HG02840 (cell line): ENCODE measurements around the gene HEATR5B.
"Not testable (repeated sequence)": the region's sequence is repeated elsewhere in the genome, so short reads cannot be mapped to it uniquely, and the experiment has no call there.

ENCODE experiments used
- ATAC-seq: cut with Tn5 transposase; IDR thresholded peaks from one replicate; pipeline ENCODE4 v1.9.1; 2021; ENCODE audit warnings: mild to moderate bottlenecking, moderate library complexity, moderate number of reproducible peaks; ENCODE audit not compliant: unreplicated experiment, low FRiP score

Gene HEATR5B

GRCh38 chr2:37070931-37071330 lies 13.2 kb downstream of the HEATR5B start:
- ATAC-seq, result no peak

DNA sequence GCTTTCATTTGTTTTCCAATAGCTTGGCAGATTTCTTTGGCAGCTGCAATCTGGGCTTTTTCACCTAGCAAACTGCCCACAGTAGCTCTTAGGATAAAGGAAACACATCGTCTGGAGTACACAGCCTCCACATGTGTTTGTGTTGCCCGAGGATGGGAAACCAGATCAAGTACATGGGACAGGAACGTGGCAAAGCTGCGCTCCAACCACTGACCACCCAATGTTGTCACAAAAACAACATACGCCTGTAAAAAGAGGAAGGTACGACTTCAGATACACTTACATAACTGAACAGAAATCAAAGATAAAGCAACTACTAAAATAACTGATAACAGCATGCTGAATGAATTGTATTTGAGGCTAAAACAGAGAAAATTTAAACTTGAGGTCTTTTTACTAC lies 15.5 kb downstream of the HEATR5B start:
- no peak for ATAC-seq

- ATAC-seq, result no peak
Measured at GRCh38 chr2:37061776-37062175, 22.4 kb downstream of the HEATR5B start.

GRCh38 chr2:37061013-37061711 lies 23.0 kb downstream of the HEATR5B start:
- ATAC-seq, result no peak

DNA sequence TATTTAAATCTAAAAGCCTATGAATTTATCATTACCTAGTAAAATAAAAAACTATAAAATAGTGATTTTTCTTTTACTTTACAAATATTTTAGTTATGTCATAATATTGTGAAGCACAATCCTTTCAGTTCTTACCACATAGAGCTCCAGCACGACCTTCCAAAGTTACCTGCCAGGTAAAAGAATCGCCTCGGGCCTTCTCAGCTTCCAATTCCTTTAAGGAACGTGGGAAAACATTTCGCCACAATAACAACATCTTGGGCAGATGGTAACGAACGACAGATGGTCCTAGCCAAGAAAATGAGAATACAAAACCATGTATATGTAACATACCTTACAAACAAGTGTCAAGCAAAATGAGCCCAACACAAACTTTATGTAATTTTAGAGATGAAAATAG lies 23.7 kb downstream of the HEATR5B start:
- ATAC-seq, result no peak

- no peak for ATAC-seq
Measured at GRCh38 chr2:37059841-37060240, 24.3 kb downstream of the HEATR5B start.

DNA sequence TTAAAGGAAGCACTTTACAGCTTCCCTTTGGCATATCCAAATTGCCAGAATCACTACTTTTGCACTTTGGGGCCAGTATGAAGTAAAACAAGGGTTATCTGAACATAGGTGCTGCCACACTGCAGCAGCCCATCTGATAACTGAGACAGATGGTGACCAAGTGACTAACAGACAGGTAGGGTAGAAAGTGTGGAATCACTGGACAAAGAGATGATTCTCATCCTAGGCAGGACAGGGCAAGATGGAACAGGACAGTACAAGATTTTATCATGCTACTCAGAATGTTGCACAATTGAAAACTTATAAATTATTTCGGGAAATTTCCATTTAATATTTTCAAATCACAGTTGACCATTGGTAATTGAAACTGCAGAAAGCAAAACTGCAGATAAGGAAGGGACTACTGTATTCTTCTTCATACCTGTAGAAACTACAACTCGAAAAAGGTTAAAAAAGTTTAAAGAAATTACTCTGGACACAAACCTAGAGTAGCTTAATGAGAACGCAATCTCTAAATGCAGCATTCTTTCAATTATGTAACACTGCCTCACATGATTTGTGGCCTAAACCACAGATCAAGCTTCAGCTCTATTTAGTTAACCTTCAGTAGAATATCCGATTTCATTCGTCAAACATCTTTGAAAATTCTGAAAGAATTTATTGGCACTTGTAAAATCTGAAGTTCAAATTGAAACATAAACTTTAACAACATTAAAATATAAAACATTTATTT lies 31.4 kb downstream of the HEATR5B start:
- ATAC-seq, result no peak

DNA sequence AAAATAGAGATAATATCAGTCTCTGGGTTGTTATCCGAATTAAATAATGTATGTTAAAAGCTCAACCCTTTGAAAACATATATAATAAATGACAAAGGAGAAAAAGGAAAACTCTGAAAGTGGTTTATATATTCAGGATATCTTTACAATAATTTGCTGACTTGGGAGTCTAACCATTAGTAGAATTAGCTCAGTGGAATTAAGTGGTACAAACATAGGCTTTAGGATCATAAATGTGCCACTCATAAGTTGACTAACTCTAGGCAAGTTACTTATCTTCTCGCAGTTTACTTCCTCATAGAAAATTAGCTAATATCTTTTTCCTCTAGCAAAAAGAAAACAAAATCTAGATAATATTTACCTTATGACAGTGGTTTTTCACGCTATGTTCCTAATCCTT lies 44.6 kb downstream of the HEATR5B start:
- no peak for ATAC-seq

GRCh38 chr2:37037771-37038170 lies 46.4 kb downstream of the HEATR5B start:
- ATAC-seq, result no peak

- ATAC-seq, result no peak
Measured at GRCh38 chr2:37029758-37030157, 54.4 kb downstream of the HEATR5B start.

- no peak for ATAC-seq
Measured at GRCh38 chr2:37026050-37026449, 58.1 kb downstream of the HEATR5B start.

DNA sequence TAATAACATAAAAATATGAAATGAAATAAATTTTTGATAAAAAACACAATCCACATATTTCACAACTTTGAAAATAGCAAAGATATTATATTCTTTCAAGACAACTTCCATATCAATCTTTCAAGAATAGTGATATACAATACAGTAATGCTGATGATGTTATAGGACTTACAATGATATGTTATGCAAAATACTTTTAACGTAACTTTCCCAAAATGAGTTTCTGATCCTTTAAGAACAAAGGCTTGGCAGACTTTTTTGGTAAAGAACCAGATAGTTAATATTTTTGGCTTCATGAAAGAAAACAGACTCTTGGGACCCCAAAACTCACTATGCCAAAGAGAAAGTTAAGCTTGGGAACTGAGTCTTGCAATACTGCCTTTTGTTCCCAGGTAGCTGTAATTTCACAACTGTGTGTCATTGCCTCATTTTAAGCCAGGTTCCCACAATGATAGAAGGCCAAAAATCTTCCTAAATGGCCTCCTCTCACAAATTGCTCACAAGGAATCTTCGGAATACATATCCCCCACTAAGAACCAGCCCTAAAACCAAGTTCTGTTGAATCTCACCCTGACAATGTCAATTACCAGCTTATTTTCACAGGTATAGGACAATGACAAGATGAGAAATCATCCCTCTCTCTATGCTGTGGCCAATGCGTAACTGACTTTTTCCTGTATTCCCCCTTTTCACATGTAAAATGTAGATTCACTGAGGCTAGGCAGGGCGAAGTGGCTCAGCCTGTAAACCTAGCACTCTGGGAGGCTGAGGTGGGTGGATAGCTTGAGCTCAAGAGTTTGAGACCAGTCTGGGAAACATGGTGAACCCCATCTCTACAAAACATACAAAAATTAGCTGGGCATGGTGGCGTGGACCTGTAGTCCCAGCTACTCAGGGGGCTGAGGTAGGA lies 63.0 kb downstream of the HEATR5B start:
- ATAC-seq, result no peak

DNA sequence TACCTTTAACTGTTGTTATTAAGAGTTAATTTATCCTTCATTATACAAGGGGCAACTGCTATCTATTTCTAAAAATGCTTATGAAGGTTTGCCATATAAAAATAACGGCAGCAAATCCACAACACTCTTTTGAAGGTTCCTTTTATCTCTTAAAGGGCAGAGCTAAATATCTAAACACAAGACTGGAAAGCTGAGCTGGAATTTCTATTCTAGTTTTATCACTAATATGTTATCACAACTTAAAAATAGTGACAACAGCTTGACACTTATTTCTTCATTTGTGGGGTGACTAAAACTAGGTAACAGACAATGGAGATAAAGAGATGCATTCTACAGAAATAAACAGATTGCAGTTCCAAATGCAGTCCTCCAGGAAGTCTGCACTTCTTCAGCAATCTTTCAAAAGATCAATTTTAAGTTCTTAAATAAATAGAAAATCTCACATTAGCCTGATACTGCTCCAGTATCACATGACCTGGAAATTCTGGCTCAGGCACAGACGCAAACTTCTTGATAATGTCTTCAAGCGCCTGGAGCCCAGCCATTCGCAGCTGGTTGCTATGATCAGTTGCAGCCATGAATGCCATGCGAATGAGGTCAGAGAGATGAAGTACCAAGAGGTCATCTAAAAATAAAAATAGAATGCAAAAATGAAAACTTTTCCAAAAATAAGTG lies 63.8 kb downstream of the HEATR5B start:
- no peak for ATAC-seq

DNA sequence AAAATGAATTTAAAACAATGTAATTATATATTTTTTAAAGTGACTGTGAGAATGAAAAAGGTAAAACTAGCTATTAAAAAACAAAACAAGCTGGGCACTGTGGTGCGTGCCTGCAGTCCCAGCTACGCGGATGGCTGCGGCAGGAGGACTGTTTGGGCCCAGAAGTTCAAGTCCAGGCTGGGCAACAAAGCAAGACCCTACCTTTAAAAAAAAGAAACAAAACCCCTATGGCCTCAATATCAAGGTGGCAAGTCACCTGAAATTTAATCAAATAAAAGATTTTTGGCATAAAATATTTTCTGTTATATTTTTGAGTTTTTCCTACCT lies 70.9 kb downstream of the HEATR5B start:
- peak; percentile 10 for ATAC-seq

DNA sequence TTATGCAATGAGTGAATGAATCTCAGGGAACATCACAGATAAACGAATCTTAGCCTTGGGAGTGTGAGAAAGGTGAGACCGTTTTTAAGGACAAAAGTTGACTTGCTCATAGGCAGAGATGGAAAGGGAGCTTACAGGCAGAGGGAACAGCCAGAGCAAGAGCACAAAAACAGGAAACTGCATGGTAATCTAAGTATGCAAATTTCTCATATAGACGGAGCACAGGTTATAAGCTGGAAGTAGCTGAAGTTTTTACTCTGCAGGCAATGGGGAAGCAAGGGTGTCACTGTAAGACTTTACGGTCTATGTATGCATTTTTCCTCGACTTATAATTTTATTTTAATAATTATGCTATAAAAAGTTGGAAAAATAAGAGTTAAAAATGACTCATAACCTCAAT lies 73.0 kb downstream of the HEATR5B start:
- ATAC-seq, result peak; percentile 47

- ATAC-seq, result peak; percentile 97
Measured at GRCh38 chr2:37005118-37005868, 78.9 kb downstream of the HEATR5B start.

- no peak for ATAC-seq
Measured at GRCh38 chr2:37000988-37001556, 83.1 kb downstream of the HEATR5B start.

- no peak for ATAC-seq
Measured at GRCh38 chr2:37000318-37000717, 83.9 kb downstream of the HEATR5B start.

DNA sequence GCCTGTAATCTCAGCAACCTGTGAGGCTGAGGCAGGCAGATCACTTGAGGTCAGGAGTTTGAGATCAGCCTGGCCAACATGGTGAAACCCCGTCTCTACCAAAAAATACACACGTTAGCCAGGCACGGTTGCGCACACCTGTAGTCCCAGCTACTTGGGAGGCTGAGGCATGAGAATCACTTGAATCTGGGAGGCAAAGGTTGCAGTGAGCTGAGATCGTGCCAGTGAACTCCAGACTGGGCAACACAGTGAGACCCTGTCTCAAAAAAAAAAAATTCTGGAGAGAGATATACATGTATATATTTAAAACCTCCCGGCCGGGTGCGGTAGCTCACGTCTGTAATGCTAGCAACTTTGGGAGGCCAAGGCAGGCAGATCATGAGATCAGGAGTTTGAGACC lies 84.8 kb downstream of the HEATR5B start:
- ATAC-seq, result not testable (repeated sequence)
